OCI-LY7 (cell line): ENCODE data around the gene WDR91. TPM values are rescaled to one million over a fixed set of nuclear protein-coding genes. Genes with fewer than 3 reads are reported as not detected.
"Not testable (repeated sequence)": the region's sequence is repeated elsewhere in the genome, so short reads cannot be mapped to it uniquely, and the experiment has no call there.

Experiments used
- BruUV-seq: library from RNA; stranded (reverse); fragments of 400-500 nt; replicated peaks from 2 replicates; lab custom pipeline; 2021; lab: Mats Ljungman, UMichigan
- CTCF ChIA-PET: fragments of 300-600 bp; sonication (Branson Sonifier 250); formaldehyde crosslinking; loops from one replicate; lab custom pipeline; 2022; ENCODE audit warnings: antibody characterized with exemption; ENCODE audit not compliant: unreplicated experiment; lab: Charles Lee
- POLR2A ChIA-PET: fragments of 300-600 bp; sonication (Branson Sonifier 250); formaldehyde crosslinking; loops from one replicate; lab custom pipeline; 2022; ENCODE audit warnings: antibody characterized with exemption; lab: Charles Lee
- DNase-seq: peaks from one replicate; pipeline ENCODE4 v3.0.0-alpha.2; 2015; ENCODE audit warnings: low spot score
- H2AFZ ChIP-seq: fragments of 200-600 bp; sonication (generic), shearing (Covaris generic); 2 replicates; pipeline ENCODE4 v1.6.1; 2014; ENCODE audit warnings: mild to moderate bottlenecking, antibody characterized with exemption, low read length, moderate library complexity
- H3K27ac ChIP-seq: fragments of 200-600 bp; sonication (generic); 2 replicates; pipeline ENCODE4 v1.5.1; 2014; ENCODE audit warnings: mixed run types, low read depth, mild to moderate bottlenecking, moderate library complexity, low read length, inconsistent platforms; ENCODE audit not compliant: poor library complexity, severe bottlenecking
- H3K36me3 ChIP-seq: fragments of 200-600 bp; sonication (generic); 2 replicates; pipeline ENCODE4 v1.6.1; 2014; ENCODE audit warnings: mild to moderate bottlenecking, antibody characterized with exemption, low read length, moderate library complexity, mixed read lengths; ENCODE audit not compliant: insufficient read depth
- H3K4me1 ChIP-seq: fragments of 200-600 bp; sonication (generic); 2 replicates; pipeline ENCODE4 v1.5.1; 2014; ENCODE audit warnings: mild to moderate bottlenecking, low read length; ENCODE audit not compliant: insufficient read depth, poor library complexity, severe bottlenecking
- H3K4me2 ChIP-seq: fragments of 200-600 bp; sonication (generic); 2 replicates; pipeline ENCODE4 v1.6.1; 2014; ENCODE audit warnings: mild to moderate bottlenecking, low read length
- H3K4me3 ChIP-seq: fragments of 200-600 bp; sonication (generic); 2 replicates; pipeline ENCODE4 v1.5.1; 2014; ENCODE audit warnings: mild to moderate bottlenecking, low read depth, low read length; ENCODE audit not compliant: poor library complexity, severe bottlenecking
- H3K79me2 ChIP-seq: fragments of 200-600 bp; sonication (generic); 2 replicates; pipeline ENCODE4 v1.6.1; 2016; ENCODE audit warnings: low read depth, mild to moderate bottlenecking, low read length, moderate library complexity, mixed read lengths; ENCODE audit not compliant: insufficient read depth
- H3K9me2 ChIP-seq: fragments of 200-600 bp; sonication (generic); 2 replicates; pipeline ENCODE4 v1.6.1; 2016; ENCODE audit warnings: mild to moderate bottlenecking, low read length, mixed read lengths; ENCODE audit not compliant: insufficient read depth
- H3K9me3 ChIP-seq: fragments of 200-600 bp; sonication (generic); 2 replicates; pipeline ENCODE4 v1.6.1; 2014; ENCODE audit warnings: mild to moderate bottlenecking, mixed run types, low read length, mixed read lengths
- H4K20me1 ChIP-seq: fragments of 200-600 bp; sonication (generic); 2 replicates; pipeline ENCODE4 v1.6.1; 2014; ENCODE audit warnings: mild to moderate bottlenecking, antibody characterized with exemption, low read length, moderate library complexity, mixed read lengths; ENCODE audit not compliant: insufficient read depth
- CTCF ChIP-seq: fragments of 200-600 bp; sonication (generic); conservative IDR thresholded peaks from 2 replicates; pipeline ENCODE4 v1.5.1; 2014; ENCODE audit warnings: mild to moderate bottlenecking, antibody characterized with exemption, low read length, moderate library complexity, mixed read lengths
- EZH2phosphoT487 ChIP-seq: fragments of 200-600 bp; sonication (generic); IDR thresholded peaks from 2 replicates; pipeline ENCODE4 v1.6.1; 2018; ENCODE audit warnings: low read depth, borderline replicate concordance, mild to moderate bottlenecking, mixed run types, antibody characterized with exemption, low read length, moderate library complexity, mixed read lengths
- intact Hi-C: fragments of 100-400 bp; cut with micrococcal nuclease; formaldehyde crosslinking; loops from one replicate; pipeline ENCODE4 v1.10.0; 2022; ENCODE audit not compliant: unreplicated experiment
- total RNA-seq, 2 experiments: library from RNA; depleted of rRNA in 1 of 2; stranded (reverse); fragments of >200 nt in 1 of 2; shearing (Covaris generic) in 1 of 2; gene quantifications; 2 replicates each; pipeline ENCODE4 v1.2.3, GENCODE V29; 2014 to 2022

Gene WDR91
- total RNA-seq, 2 experiments from 2014 or later: 13.6 to 17.1 TPM

DNA sequence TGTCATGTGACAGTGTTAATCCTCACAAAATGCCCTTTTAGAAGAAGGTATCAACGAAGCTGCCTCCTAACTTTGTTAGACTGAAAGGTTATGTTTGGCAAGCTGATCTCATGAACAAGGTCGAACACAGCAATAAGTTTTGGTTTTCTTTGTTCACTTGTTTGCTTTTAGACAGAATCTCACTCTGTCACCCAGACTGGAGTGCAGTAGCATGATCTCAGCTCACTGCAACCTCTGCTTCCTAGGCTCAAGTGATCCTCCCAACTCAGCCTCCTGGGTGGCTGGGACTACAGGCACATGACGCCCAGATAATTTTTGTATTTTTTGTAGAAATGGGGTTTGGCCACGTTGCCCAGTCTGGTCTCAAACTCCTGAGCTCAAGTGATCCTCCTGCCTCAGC, 23.4 kb upstream of the WDR91 start:
- Histone ChIP-seq H3K9me2 (no peaks in the 10 kb centered on the region; the same call in 1 of the 2 replicates), H3K79me2 (no peaks in the 10 kb centered on the region), H3K4me1 (no peaks in the 10 kb centered on the region), H3K36me3 (no peaks in the 10 kb centered on the region), H2AFZ (no peak overlapping the region), H3K4me3 (no peak overlapping the region), H3K9me3 (no peaks in the 10 kb centered on the region), H3K27ac (no peak overlapping the region), H4K20me1 (no peaks in the 10 kb centered on the region), H3K4me2 (no peak overlapping the region)
- BruUV-seq: no TSS peak
- ChIA-PET POLR2A (interaction anchor here (0.6 to 1.7 kb wide), 5 partner anchors 10 to 41 kb away, joined by 3 to 11 read pairs (median 3); no protein-coding TSS in a partner anchor), CTCF (no interaction called here)
- no peak for DNase-seq
- intact Hi-C loops: no loop called here
- TF ChIP-seq CTCF: no peak
- no peak for TF ChIP-seq EZH2phosphoT487

- H3K9me3 ChIP-seq, H3K9me2 ChIP-seq, H3K27ac ChIP-seq, CTCF ChIA-PET, DNase-seq, H3K4me1 ChIP-seq, intact Hi-C loops, H3K36me3 ChIP-seq, H3K79me2 ChIP-seq, BruUV-seq, H3K4me3 ChIP-seq, H2AFZ ChIP-seq, H3K4me2 ChIP-seq, H4K20me1 ChIP-seq: not testable (repeated sequence)
- POLR2A ChIA-PET: interaction anchor here (1.7 kb wide), 1 partner anchor 10 kb away, joined by 11 read pairs; no protein-coding TSS in a partner anchor
These were observed 22.8 kb upstream of the WDR91 start for GRCh38 chr7:135234095-135234494.

GRCh38 chr7:135233570-135233969, 22.2 kb upstream of the WDR91 start, which contains the start of gene STRA8:
Gene STRA8 (plus strand): TSS chr7:135233838. CDS start chr7:135240525, 6,687 bp downstream.
- intact Hi-C loops: no loop called here
- Histone ChIP-seq H3K27ac (no peak within 1 kb of the TSS), H3K9me2 (no peaks in the 10 kb centered on the region; the same call in 1 of the 2 replicates), H3K4me1 (no peaks in the 10 kb centered on the region), H2AFZ (no peak within 1 kb of the TSS), H3K9me3 (no peaks in the 10 kb centered on the region), H4K20me1 (no peaks in the 10 kb centered on the region), H3K4me2 (no peak within 1 kb of the TSS), H3K36me3 (no peaks in the 10 kb centered on the region), H3K4me3 (no peak within 1 kb of the TSS), H3K79me2 (no peaks in the 10 kb centered on the region)
- TF ChIP-seq CTCF (no peak), EZH2phosphoT487 (no peak)
- CTCF ChIA-PET: no interaction called here
- DNase-seq: no peak
- POLR2A ChIA-PET: no interaction called here
- BruUV-seq: no TSS peak
